Kasumi-1 (cell line): Measurements from ENCODE around the gene MYBPC1.
"Not testable (repeated sequence)": the region's sequence is repeated elsewhere in the genome, so short reads cannot be mapped to it uniquely, and the experiment has no call there.

Experiments used
- DNase-seq, 2 experiments: peaks; one replicate each; lab custom pipeline; 2025; lab: John Stamatoyannopoulos, UW

The MYBPC1 gene

DNA sequence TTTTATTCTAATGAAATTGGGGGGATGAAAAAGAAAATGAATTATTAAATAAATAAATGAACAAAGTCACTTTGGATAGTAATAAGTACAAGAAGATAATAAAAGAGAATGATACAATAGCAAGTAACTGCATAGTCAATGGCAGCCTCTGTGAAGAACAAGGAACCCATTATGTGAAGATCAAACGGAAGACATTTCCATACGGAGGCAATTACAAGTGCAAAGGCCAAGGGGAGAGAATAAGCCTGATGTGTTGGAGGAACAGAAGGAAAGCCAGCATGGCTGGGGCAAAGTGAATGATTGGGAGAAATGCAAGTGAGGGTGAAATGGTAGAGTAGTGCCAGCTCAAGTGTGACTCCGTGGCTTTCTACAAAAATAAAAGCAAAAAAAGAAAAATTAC is 58.7 kb downstream of the MYBPC1 start:
- no peak for DNase-seq

DNA sequence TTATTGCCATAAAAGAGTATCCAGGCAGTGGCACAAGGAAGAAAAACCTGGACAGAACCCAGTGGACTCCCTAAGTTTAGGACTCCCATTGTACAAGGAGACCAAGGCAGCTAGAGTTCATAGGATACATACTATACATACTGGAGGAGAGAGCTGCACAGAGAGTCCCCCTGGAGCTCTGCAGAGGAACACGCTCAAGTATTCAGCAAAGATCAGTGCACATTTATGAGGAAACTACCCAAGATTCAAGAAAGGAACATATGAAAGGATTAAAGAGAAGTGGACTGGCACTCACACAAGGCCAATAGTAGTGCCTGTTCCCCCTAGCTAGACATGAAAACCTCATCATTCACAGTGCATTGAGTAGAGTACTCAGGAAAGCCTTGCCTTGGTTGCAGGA is 59.7 kb downstream of the MYBPC1 start:
- DNase-seq: no peak

DNA sequence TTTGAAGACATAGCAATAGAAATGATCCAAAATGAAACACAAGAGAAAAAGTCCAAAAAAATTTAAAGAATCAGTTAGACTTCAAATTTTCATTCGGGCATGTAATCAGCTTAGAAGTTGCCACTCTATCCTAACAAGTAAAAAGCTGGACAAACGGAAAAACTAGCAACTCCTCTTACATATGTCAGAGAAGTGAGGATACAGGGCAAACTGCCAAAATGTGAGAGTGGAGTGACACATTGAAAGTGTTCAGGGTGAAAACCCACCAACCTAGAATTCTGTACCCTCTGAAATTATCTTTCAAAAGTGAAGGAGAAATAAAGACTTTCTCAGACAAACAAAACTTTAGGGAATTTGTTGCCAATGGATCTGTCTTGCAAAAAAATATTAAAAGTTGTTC is 60.6 kb downstream of the MYBPC1 start:
- no peak for DNase-seq

DNA sequence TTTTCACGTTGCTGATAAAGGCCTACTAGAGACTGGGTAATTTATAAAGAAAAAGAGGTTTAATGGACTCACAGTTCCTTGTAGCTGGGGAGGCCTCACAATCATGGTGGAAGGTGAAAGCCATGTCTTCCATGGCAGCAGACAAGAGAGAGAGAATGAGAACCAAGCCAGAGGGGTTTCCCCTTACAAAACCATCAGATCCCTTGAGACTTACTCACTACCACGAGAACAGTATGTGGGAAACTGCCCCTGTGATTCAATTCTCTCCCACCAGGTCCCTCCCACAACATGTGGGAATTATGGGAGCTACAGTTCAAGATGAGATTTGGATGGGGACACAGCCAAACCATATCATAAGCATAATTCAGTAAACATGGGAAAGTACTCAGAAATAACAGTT is 65.9 kb downstream of the MYBPC1 start:
- DNase-seq: not testable (repeated sequence)

DNA sequence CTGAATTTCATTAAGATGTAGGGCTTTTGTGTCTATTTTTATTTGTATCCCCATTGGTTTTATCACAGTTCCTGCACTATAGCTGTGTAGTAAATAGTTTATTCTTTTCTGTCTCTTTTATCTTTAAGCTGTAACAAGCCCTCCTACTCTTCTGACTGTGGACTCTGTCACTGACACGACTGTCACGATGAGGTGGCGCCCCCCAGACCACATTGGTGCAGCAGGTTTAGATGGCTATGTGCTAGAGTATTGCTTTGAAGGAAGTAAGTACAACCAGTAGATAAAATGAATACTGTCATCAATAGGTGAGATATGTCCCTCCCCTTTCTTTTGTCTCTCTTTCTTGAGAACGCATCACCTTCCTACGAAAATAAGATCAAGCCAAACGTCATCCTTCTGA is 68.5 kb downstream of the MYBPC1 start:
- no peak for DNase-seq

DNA sequence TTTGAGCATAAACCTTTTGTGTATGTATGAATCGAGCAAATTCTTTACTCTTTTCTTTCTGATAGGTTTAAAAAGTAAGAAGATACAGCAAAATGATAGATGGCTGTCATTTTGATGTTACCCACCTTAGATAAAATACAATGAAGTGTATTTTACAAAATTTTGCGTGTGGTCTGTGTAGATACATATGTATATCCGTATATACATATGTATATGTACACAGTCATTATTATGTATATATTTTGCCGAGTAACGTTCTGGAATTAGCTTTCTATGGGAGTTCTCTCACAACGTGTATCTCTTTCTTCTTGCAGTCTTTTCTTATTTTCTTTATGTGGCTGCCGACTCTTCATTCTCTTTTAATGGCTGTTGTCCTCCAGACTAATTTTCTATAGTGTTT is 70.2 kb downstream of the MYBPC1 start:
- DNase-seq: no peak

DNA sequence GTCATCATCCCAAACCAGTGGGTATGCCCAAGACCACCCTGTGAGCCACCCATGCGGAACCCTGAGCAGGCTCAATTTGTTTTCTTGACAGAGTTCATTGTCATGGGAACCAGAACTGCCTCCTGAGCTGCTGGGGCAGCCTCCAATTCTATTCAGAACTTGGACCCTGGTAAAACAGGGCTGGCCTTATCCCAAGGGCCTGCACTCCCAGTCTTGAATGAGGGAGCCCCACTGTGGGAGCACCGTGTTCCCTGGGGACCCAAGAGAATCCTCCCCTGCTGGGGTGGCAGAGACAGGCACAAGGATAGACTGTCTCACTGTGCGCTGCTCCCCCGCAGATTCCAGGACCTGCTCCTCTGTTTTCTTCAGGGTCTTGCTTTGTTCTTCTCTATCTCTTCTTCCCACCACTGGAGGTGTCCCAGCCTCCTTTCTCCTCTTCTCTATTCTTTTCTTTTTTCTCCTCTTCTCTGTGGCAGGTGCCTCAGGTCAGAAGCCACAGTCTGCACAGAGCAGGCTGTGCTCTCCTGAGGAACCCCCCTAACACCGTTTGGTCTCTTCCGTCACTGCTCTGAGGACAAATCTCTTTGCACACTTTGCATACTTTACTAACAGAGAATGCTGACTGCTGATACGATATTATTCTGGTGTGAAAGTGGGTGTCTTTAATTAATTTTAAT is 71.4 kb downstream of the MYBPC1 start:
- DNase-seq: no peak

DNA sequence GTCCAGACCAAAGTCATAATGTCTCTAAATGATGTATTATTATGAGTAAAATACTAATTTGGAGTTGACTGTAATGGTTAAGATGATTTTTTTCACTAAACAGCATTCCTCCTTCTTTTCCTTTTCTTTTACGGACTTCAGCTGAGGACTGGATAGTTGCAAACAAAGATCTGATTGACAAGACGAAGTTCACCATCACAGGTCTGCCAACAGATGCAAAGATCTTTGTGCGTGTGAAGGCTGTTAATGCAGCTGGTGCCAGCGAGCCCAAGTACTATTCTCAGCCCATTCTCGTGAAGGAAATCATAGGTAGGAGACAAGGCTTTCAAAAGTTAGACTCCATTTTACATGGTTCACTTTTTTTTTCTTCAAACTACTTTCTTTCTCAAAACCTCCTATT is 72.8 kb downstream of the MYBPC1 start:
- DNase-seq: no peak

DNA sequence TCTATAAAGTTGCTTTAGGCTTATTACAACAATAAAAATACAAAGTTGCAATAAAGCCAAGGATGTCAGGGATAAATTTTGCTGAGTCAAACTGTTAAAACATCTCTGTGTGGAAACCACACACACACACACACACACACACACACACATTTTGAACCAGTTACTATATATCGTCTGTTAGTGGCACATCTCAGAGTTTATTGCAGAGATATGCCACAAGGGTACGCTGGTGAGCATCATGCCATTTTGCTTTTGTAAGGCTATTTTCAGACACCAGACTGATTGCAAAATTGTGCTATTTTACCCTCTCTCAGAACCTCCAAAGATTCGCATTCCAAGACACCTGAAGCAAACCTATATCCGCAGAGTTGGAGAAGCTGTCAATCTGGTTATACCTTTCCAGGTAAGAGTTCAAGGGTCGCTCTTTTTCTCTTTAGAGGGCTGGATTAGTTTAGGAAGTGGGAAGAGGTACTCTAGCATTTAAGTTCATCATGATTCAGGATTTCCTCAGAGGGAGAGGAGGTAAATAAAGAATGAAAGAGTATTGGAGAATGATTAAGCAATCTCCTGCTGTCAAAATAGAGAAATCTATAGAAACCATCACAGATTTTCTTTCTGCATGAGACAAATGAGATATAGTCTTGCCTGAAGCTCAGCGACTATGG is 75.4 kb downstream of the MYBPC1 start:
- DNase-seq: peak; percentile 83 to 86

DNA sequence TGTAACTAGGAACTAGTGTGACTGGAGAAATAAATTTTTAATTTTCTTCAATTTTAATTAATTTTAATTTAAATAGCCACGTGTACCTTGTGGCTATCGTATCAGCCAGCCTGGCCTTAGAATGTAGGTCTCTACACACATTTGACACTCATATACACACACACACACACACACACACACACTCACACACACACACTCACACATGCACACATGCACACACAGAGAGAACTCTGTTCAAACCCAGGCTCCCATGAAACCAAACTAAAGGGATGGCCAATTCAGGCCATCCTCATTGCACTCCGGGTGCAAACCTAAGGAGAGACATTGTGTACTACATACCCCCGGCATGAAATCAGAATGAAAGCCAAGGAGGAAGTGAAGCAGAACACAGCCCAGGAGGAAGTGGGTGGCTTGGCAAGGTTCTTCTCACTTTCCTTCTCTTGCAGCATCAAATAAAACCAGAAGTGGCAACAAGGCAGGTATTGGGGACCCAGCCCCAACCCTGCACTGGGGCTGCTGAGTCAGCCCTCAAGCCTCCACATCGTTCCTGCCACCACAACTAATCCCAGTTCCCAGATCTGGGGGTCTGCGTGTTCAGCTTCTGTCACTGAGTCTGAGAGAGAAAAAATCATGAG is 76.5 kb downstream of the MYBPC1 start:
- DNase-seq: peak; percentile 86 to 90

DNA sequence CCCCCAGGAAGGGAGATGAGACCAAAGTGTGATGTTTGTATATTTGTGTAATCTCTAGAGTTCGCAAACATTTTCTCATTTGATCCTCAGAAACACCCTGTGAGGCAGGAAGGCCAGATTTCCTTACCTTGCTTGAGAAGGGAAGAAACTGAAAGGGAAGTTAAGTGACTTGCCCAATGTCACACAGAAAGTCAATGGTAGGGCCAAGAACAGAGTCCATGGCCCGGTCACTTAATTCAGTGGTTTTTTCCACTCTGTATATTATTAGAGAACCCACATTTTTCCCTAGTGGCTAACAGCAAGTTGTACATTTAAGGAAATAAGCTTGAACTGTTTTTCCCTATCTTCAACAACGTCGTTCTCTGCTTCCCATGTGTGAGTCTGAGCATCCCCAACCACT is 77.1 kb downstream of the MYBPC1 start:
- peak in 1 of 2 experiments; percentile 41 for DNase-seq

DNA sequence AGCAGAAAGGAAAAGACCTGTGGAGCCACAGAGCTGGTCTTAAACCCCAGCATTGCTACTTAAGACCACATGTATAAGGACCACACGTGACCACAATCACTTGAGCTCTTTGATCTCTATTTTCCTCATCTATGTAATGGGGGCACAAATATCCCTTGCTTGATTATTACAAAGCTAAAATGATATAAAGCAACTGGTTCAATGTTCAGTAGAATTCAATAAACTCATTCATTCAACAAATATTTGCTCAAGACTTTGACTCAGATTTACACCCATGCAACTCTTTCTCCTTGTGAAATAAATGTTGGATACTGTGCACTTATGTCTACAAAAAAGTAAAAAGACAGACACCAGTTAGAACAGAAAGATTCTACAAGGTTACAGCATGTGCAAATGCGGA is 80.8 kb downstream of the MYBPC1 start:
- no peak for DNase-seq

DNA sequence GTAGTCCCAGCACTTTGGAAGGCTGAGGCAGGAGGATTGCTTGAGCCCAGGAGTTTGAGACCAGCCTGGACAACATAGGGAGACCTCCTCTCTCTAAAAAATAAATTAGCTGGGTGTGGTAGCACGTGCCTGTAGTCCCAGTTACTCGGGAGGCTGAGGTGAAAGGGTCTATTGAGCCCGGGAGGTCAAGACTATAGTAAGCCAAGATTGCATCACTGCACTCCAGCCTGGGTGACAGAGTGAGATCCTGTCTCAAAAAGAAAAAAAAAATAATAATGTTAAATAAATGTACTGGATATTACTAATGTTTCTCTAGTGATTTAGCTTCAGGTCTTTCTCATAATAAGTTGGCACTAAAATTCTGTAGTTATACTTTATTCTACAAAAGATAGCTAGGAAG is 81.7 kb downstream of the MYBPC1 start:
- not testable (repeated sequence) for DNase-seq

DNA sequence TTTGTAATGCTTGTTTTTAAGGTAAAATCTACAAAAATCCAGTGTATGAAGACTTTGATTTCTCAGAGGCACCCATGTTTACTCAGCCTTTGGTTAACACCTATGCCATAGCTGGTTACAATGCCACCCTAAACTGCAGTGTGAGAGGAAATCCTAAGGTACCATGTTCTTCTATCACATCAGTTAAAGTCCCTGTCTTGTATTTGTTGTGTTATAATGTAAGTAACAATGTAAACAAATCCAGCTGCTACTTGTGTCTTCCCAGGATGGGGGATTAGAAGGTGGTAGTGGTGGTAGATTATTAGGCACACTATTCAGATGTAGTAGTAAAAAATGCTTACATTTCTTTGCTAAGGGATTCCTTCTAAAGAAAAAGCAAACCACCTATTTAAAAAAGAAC is 83.3 kb downstream of the MYBPC1 start:
- DNase-seq: no peak

DNA sequence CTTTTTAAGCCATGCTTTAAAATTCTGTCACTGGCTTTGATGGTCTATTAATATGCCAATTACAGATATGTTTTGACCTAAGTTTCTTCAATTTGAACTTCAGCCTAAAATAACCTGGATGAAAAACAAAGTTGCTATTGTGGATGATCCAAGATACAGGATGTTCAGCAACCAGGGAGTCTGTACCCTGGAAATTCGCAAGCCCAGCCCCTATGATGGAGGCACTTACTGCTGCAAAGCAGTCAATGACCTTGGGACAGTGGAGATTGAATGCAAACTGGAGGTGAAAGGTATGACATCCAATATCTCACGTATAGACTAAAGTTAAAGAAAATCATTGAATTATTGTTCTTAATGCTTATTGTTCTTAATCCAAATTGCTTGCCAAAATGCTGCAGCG is 85.5 kb downstream of the MYBPC1 start:
- DNase-seq: no peak

DNA sequence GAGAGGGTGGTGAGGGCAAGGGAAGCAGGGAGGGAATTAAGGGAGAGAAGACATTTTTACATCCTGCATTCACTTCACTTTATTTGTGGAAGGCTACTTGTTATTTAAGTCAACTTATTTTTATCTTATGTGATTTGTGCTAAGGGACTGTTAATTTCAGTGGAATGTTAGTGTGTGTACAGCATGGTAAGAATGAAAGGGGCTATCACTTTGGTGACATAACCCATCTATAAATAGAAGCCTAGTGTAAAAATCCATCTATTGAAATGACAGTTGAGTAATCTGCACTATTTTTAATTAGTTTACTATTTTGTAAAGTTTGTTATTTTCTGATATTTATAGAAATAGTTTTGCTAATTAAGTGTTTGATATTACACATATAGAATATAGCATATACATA is 85.9 kb downstream of the MYBPC1 start:
- DNase-seq: no peak

DNA sequence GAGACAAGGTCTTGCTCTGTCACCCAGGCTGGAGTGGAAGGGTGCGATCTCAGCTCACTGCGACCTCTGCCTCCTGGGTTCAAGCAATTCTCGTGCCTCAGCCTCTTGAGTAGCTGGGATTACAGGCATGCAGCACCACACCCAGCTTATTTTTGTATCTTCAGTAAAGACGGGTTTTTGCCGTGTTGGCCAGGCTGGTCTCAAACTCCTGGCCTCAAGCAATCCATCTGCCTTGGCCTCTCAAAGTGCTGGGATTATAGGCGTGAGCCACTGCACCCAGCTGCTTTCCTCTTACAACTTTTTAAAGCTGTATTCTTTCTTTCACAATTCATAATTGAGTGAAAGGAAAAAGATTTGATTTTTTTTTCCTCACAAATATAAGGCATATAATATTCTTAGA is 86.9 kb downstream of the MYBPC1 start:
- not testable (repeated sequence) for DNase-seq

DNA sequence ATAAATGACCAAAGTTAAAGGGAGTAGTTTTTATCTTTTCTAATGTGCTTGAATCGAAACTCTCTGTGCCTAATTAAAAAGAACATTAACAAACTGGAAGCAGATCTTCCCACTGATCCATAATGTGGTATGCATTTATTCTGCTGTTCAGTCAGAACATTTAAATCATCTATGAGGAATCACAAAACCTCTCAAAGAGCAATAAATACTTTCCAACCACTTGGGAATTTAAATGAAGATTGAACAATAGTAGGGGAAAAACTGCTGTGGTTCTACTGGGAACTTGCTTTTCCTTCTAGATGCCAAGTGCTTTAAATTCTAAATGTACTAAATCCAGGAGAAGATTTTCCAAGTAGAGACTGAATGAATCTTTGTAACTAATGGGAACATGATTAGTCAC is 90.3 kb downstream of the MYBPC1 start:
- no peak for DNase-seq

DNA sequence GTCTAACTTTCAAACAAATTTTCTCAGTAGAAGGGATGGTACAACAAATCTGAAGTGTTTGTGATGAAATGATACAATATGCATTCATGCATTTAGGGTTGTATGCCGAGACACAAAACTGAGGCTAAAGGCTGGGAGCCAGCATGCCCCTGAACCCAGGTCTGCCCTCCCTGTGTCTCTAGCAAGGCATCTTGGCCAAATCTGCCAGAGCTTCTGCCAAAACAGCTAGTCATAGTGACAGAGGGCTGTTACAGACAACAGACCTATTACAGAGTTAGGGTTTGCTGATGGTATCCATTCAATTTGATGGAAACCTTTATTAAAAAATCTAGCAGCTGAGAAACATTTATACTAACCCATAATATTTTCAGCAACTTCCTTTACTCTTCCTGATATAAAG is 91.4 kb downstream of the MYBPC1 start:
- no peak for DNase-seq

DNA sequence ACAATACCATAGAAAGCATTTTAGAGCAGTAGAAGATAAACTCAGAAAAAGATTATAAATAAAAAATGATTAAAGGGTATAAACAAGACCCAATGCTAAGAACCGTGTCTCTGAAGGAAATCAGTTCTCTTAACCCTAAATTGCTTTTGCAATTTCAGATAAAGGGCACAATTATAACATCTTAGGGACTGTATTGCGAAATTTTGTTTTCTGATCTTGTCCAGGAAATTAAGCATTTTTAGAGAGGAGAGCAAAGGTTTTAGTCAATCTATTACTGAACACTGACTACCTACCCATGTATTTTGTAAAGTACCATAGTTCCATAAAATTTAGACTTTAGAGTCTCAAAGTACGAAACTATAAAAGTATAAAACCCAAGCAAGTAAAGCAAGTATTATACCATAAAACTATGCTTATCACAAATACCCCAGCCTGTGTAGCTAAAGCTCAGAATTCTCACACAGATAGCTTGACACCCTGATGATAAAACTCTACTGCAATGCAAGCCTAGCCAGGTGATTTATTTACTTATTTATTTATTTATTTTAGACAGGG is 95.8 kb downstream of the MYBPC1 start:
- no peak for DNase-seq

DNA sequence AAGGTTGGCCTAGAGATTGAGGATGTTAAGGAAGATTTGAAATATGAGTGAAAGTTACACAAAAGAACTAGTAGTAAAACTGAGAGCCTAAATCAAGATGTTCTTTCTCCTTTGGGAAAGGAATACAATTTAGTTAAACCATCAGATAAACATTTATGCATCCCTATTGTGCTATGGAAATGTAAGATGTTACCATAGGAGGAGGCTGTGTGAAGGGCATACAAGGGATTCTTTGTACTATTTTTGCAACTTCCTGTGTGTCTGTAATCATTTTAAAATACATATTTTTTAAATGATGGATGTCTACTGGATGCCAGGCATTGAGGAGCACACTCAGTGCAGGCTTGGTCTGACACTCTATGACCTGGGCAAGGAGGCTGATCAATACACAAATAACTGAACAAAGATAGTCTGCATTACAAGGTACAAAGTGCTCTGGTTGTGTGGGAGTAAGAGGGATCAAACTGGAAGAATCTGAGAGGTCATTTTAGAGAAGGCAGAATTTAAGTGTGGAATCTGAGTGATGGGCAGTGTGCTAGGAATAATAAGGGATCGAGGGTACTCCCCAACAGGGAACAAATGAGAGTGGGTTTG is 96.8 kb downstream of the MYBPC1 start:
- no peak for DNase-seq

DNA sequence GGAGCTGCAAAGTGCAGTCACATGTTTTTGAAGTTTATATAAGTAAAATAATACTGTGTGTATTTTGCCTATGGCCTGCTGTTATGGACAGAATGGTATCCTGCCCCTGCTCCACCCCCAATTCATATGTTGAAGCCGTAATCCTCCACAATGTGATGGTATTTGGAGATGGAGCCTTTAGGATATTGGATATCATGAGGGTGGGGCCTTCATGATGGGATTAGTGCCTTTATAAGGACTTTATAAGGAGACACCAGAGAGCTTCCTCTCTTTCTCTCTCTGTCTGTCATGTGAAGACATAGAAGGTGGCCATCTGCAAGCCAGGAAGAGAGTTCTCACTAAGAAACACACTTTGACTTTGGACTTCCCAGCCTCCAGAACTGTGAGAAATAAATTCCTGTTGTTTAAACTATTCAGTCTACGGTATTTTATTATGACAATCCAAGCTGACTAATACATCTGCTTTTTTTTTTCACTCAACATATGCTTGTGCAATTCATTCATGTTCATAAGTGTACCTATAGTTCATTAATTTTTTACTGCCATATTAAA is 99.6 kb downstream of the MYBPC1 start:
- DNase-seq: no peak

DNA sequence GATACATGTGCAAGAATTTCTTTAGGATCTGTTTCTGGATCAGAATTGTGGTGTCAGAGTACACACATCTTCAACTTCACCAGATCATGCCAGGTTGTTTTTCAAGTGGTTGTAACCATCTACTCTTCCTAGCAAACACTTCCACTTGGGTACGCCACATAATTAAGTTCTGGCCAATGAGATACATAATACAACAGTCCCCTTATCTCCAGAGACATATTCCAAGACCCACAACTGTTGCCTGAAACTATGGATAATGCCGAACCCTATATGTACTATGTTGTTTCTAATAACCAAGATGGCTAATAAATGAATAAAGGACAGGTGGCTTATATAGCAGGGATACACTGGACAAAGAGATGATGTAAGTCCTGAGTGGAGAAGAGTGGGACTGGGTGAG is 100.2 kb downstream of the MYBPC1 start:
- no peak for DNase-seq
